Raji (cell line): ENCODE measurements around the gene RBFOX2.

Experiments
- POLR2A ChIP-seq: IDR thresholded peaks from 2 replicates; pipeline ENCODE4 v1.6.1; 2011; ENCODE audit warnings: low read depth, low read length, control low read depth; ENCODE audit not compliant: insufficient read depth

Gene RBFOX2

GRCh38 chr22:36052505-36052941, 23.9 kb upstream of the RBFOX2 start:
- no peak for TF ChIP-seq POLR2A

GRCh38 chr22:36049678-36049997, 21.0 kb upstream of the RBFOX2 start:
- TF ChIP-seq POLR2A = no peak

GRCh38 chr22:36048911-36049677, 20.5 kb upstream of the RBFOX2 start:
- no peak for TF ChIP-seq POLR2A

- TF ChIP-seq POLR2A = no peak
Measured at GRCh38 chr22:36042240-36042639, 13.6 kb upstream of the RBFOX2 start.

GRCh38 chr22:36039125-36039524, 10.5 kb upstream of the RBFOX2 start:
- no peak for TF ChIP-seq POLR2A

- no peak for TF ChIP-seq POLR2A
Measured at GRCh38 chr22:36037102-36037758, 8.6 kb upstream of the RBFOX2 start.

GRCh38 chr22:36036167-36036624, 7.6 kb upstream of the RBFOX2 start:
- no peak for TF ChIP-seq POLR2A

- TF ChIP-seq POLR2A = no peak
Measured at GRCh38 chr22:36032611-36033010, 4.0 kb upstream of the RBFOX2 start.

GRCh38 chr22:36029406-36029755, 757 bp upstream of the RBFOX2 start:
- TF ChIP-seq POLR2A = no peak; the same call in 1 of the 2 replicates

GRCh38 chr22:36027935-36028645, 534 bp downstream of the RBFOX2 start:
- TF ChIP-seq POLR2A = peak; percentile 45; the same call in 1 of the 2 replicates

GRCh38 chr22:36027579-36027934, 1.1 kb downstream of the RBFOX2 start:
- no peak; the same call in 1 of the 2 replicates for TF ChIP-seq POLR2A

- TF ChIP-seq POLR2A = no peak
Measured at GRCh38 chr22:36026741-36027140, 1.9 kb downstream of the RBFOX2 start.

GRCh38 chr22:36022697-36023096, 5.9 kb downstream of the RBFOX2 start:
- TF ChIP-seq POLR2A = no peak

- no peak for TF ChIP-seq POLR2A
Measured at GRCh38 chr22:36022162-36022561, 6.5 kb downstream of the RBFOX2 start.

GRCh38 chr22:36021606-36022153, 6.9 kb downstream of the RBFOX2 start:
- TF ChIP-seq POLR2A = no peak
